ENCODE measurements around the gene SLC7A5.
"Not testable (repeated sequence)": the region's sequence is repeated elsewhere in the genome, so short reads cannot be mapped to it uniquely, and the experiment has no call there.

Gene SLC7A5

DNA sequence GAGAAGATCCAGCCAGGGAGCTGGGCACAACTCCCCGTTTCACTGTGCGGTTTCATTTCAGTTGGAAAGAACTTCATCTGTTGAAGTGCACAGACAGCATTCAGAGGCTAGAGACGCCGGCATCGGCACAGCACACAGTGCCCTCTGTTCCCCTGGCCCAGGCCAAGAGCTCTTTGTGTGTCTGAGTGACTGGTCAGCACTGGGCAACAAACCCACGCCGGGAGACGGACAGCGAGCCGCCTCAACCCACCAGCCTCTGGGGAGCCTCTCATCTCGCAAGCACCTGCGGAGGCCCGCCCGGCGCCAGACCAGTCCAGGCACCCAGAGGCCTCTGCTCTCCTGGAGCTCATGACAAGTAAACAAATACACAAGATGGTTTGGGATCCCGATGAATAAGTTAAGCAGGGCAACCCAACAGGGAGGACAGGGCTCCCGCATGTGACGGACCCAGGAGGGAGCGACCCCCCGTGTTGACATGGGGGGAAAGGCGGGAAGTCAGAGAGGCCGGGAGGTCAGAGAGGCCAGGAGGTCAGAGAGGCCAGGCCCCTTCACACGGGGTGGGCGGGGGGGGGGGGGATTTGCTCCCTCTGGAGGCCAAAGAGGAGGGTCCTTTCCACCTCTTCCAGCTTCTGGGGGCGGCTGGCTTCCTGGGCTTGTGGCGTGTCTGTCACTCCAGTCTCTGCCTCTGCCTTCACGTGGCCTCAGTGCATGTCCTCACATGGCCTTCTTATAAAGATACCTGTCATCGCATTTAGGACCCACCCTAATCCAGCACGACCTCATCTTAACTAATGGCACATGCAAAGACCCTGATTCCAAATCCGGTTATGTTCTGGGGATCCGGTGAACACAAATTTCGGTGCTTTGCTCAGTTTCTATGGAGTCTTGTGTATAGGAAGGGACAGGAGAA, 77.8 kb downstream of the SLC7A5 start:
- DNase-seq (ENCODE audit: low read depth): no peak
- no peak overlapping the region for H3K4me3 ChIP-seq (ENCODE audit: low read length)
- no peak for TF ChIP-seq CTCF (conservative IDR thresholded peaks at IDR 0.05; ENCODE audit: low read depth, low read length)

DNA sequence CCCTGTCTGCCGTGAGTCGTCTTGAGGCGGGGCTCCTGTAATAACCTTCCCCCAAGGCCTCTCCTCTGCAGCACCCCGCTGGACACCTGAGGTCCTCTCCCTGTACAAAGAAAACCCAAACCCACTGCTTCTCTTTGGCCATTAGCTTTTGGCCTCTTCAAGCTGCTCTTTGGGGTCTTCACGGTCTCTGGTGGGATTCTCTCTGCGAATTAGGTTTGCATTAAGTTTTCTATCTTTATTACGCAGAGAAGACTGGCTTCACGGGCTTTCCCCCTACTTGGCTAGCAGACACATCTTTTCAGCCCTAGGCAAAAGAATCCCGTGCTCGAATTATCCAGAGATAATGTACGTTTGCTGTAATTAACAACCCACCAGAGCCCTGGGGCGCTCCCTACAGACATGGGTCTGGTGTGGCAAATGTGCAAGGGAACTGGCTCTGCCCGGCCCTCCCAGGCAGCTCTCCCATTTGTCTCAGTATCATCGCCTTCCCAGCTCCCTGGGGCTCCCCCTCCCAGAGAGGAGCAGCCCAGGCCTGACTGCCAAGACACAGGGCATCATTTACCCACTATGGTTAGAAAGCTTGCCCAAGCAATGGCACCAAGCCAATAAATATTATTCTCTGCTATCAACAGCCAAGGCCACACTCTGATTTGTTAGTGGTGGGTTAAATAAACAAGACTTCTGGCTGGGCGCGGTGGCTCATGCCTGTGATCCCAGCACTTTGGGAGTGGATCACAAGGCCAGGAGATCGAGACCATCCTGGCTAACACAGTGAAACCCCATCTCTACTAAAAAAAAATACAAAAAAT, 78.8 kb downstream of the SLC7A5 start:
- no peak overlapping the region for H3K4me3 ChIP-seq (ENCODE audit: low read length)

GRCh38 chr16:87789437-87790291, 79.6 kb downstream of the SLC7A5 start:
- no peak for DNase-seq (ENCODE audit: low read depth)
- no peak overlapping the region for H3K4me3 ChIP-seq (ENCODE audit: low read length)
- no peak for TF ChIP-seq CTCF (conservative IDR thresholded peaks at IDR 0.05; ENCODE audit: low read depth, low read length)

More for the DNA sequence above, 78.8 kb downstream of the SLC7A5 start:
- DNase-seq (ENCODE audit: low read depth): no peak
- TF ChIP-seq CTCF (conservative IDR thresholded peaks at IDR 0.05; ENCODE audit: low read depth, low read length): no peak

DNA sequence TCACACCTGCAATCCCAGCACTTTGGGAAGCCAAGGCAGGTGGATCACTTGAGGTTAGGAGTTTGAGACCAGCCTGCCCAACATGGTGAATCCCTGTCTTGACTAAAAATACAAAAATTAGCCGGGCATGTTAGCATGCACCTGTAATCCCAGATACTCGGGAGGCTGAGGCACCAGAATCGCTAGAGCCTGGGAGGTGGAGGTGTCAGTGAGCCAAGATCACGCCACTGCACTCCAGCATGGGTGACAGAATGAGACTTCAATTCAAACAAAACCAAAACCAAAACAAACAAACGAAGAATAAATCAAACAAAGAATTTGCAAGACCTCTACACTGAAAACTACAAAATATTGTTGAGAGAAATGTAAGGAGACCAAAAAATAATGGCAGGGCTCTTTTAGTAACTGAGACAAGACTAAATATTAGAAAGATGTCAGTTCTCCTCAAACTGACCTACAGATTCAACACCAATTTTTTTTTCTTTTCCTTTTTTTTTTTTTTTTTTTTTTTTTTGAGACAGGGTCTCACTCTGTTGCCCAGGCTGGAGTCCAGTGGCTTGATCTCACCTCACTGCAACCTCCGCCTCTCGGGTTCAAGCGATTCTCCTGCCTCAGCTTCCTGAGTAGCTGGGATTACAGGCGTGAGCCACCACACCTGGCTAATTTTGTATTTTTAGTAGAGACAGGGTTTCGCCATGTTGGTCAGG, 80.4 kb downstream of the SLC7A5 start:
- not testable (repeated sequence) for H3K4me3 ChIP-seq (ENCODE audit: low read length)

DNA sequence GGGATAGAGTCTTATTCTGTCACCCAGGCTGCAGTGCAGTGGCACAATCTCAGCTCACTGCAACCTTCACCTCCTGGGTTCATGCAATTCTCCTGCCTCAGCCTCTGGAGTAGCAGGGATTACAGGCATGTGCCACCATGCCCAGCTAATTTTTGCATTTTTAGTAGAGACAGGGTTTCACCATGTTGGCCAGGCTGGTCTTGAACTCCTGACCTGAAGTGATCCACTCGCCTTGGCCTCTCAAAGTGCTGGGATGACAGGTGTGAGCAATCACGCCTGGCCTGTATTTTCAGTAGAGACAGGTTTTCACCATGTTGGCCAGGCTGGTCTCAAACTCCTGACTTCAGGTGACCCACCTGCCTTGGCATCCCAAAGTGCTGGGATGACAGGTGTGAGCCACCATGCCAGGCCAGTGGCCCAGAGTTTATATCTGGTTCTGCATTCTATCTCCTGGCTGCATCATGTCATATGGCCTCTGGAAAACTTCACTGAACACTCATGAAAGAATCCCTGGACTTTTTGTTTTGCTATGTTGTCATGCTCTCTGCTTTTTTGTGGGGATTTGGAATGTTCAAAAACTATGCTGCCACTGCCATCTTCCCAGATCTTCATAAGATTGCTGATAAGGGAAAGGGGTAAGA, 81.7 kb downstream of the SLC7A5 start:
- not testable (repeated sequence) for DNase-seq (ENCODE audit: low read depth); H3K4me3 ChIP-seq (ENCODE audit: low read length)

More for the DNA sequence above, 80.4 kb downstream of the SLC7A5 start:
- not testable (repeated sequence) for DNase-seq (ENCODE audit: low read depth)

DNA sequence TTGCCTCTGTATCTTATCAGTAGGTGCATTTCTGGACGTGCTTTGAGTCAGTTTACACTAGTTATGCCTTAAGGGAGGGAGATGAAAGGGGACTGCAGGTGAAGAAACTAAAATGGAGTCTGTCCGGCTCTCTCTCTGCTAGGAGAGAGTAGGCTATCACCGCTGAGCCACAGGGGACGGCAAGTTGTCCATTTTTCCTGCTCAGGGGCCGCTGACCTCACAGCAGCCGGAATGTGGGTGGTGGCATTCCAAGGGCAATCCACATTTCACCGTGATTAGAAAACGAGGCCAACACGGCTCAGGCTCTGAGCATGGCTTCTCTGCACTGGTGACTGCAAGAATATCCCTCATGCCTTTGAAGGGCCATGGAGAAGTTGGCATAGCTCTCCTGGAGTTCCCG, 84.5 kb downstream of the SLC7A5 start:
- no peak for TF ChIP-seq CTCF (conservative IDR thresholded peaks at IDR 0.05; ENCODE audit: low read depth, low read length)
- H3K4me3 ChIP-seq (ENCODE audit: low read length): no peak overlapping the region
- DNase-seq (ENCODE audit: low read depth): no peak

- H3K4me3 ChIP-seq (ENCODE audit: low read length): no peak overlapping the region
- no peak for DNase-seq (ENCODE audit: low read depth)
- no peak for TF ChIP-seq CTCF (conservative IDR thresholded peaks at IDR 0.05; ENCODE audit: low read depth, low read length)
Measured at GRCh38 chr16:87782033-87782432, 87.3 kb downstream of the SLC7A5 start.

Data from retinal pigment epithelial cell (primary cell).